Right lobe of liver (tissue), 6 donors: Measurements from ENCODE around the gene RPS28. TPM values are rescaled to one million over a fixed set of nuclear protein-coding genes. Genes with fewer than 3 reads are reported as not detected.
"Not testable (repeated sequence)": the region's sequence is repeated elsewhere in the genome, so short reads cannot be mapped to it uniquely, and the experiment has no call there.

Experiments
- ATAC-seq, 4 donors: fragments of 200-7000 bp; cut with Tn5 transposase; one replicate each; pipeline ENCODE4 v1.9.1; 2020; ENCODE audit warnings: mild to moderate bottlenecking in 4 of 4, moderate library complexity in 4 of 4
- DNase-seq, 3 donors: peaks; one replicate each; pipeline ENCODE4 v3.0.0-alpha.2; 2020
- H3K27ac ChIP-seq, 3 donors: fragments of 200-600 bp; one replicate each; pipeline ENCODE4 v1.8.0; 2022
- H3K27me3 ChIP-seq, 2 donors: fragments of 200-600 bp; one replicate each; pipeline ENCODE4 v1.8.0; 2022
- H3K36me3 ChIP-seq, 4 donors: fragments of 200-600 bp; sonication (generic) in 1 of 4; one replicate each; pipeline versions ENCODE4 v1.5.1 to v1.8.0; 2017 to 2022; ENCODE audit warnings: control low read depth in 1 of 4
- H3K4me1 ChIP-seq, 4 donors: fragments of 200-600 bp; sonication (generic) in 1 of 4; one replicate each; pipeline versions ENCODE4 v1.5.1 to v1.8.0; 2017 to 2022; ENCODE audit warnings: control low read depth in 1 of 4
- H3K4me3 ChIP-seq, 3 donors: fragments of 200-600 bp; one replicate each; pipeline ENCODE4 v1.8.0; 2022
- H3K9me3 ChIP-seq, 4 donors: fragments of 200-600 bp; sonication (generic) in 1 of 4; one replicate each; pipeline versions ENCODE4 v1.5.1 to v1.8.0; 2017 to 2022; ENCODE audit warnings: control low read depth in 1 of 4
- POLR2A ChIP-seq: fragments of 450-650 bp; IDR thresholded peaks from one replicate; pipeline ENCODE4 v1.6.1; 2017; ENCODE audit warnings: antibody characterized with exemption, mild to moderate bottlenecking
- WGBS: methylation state at CpG from one replicate; pipeline ENCODE4 v1.1.6; 2018; ENCODE audit warnings: low coverage, low lambda C conversion rate; ENCODE audit not compliant: insufficient coverage; ENCODE audit errors: missing lambda C conversion rate; 5-methylcytosine and 5-hydroxymethylcytosine counted together
- intact Hi-C, 2 donors: fragments of 100-400 bp; cut with DNase I; formaldehyde crosslinking; loops; one replicate each; pipeline versions ENCODE4 v1.11.2 to v1.14.1; 2022
- total RNA-seq, 6 experiments: library from RNA; depleted of rRNA in 2 of 6; stranded (reverse); fragments of >200 nt in 2 of 6; fragmentation: NEBNext Ultra II Directional in 3 of 6; extraction: Animal tissue kit (Norgen Biotek cat#: 25700) in 3 of 6; gene quantifications; one replicate each; pipeline versions ENCODE4 v1.1.0 to v1.2.4, GENCODE V29; 2016 to 2023
- TF ChIP-seq, protein P1 (sequence below), 4 donors: fragments of 200-600 bp in 3 of 4; fragments of 450-650 bp in 1 of 4; IDR thresholded peaks; one replicate each; pipeline versions ENCODE4 v1.5.1 to v1.8.0; 2016 to 2022; ENCODE audit warnings: antibody characterized with exemption in 4 of 4, mild to moderate bottlenecking in 2 of 4
- donor health status: DM: no; HTN: yes; CAD: no.
- donor health status: DM: no; HTN: no; CAD: no.
- donor health status: DM: no; HTN: no; CAD: no.
- donor health status: DM: no; HTN: yes; CAD: no.
- donor health status: DM: no; HTN: yes; CAD: no.

Gene RPS28
- total RNA-seq, 6 experiments from 2014 or later, result 147 to 669 (median 564) TPM

GRCh38 chr19:8316351-8317125 lies 4.8 kb upstream of the RPS28 start:
- Histone ChIP-seq H3K36me3 (peaks cover 0 to 17% (median 10%) of the 10 kb centered on the region in 4 donors), H3K9me3 (no peaks in the 10 kb centered on the region), H3K4me1 (peaks cover 0 to 15% (median 0%) of the 10 kb centered on the region in 4 donors), H3K27ac (no peak overlapping the region), H3K27me3 (no peaks in the 10 kb centered on the region), H3K4me3 (no peak overlapping the region)
- ATAC-seq (no peak), DNase-seq (no peak)
- TF ChIP-seq, protein P1, sequence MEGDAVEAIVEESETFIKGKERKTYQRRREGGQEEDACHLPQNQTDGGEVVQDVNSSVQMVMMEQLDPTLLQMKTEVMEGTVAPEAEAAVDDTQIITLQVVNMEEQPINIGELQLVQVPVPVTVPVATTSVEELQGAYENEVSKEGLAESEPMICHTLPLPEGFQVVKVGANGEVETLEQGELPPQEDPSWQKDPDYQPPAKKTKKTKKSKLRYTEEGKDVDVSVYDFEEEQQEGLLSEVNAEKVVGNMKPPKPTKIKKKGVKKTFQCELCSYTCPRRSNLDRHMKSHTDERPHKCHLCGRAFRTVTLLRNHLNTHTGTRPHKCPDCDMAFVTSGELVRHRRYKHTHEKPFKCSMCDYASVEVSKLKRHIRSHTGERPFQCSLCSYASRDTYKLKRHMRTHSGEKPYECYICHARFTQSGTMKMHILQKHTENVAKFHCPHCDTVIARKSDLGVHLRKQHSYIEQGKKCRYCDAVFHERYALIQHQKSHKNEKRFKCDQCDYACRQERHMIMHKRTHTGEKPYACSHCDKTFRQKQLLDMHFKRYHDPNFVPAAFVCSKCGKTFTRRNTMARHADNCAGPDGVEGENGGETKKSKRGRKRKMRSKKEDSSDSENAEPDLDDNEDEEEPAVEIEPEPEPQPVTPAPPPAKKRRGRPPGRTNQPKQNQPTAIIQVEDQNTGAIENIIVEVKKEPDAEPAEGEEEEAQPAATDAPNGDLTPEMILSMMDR (IDR thresholded peaks at IDR 0.05), result no peak
- no peak for TF ChIP-seq POLR2A
- 87% methylated on average over 5 of the region's 14 CpGs for WGBS
- intact Hi-C loops, result no loop called here

GRCh38 chr19:8318835-8319234 lies 2.5 kb upstream of the RPS28 start:
- WGBS, result 70% methylated on average over 9 of the region's 9 CpGs
- H3K27me3 ChIP-seq, H3K4me3 ChIP-seq, H3K27ac ChIP-seq, ATAC-seq, intact Hi-C loops, DNase-seq, H3K9me3 ChIP-seq: not testable (repeated sequence)
- peaks cover 5 to 29% (median 15%) of the 10 kb centered on the region in 4 donors for H3K36me3 ChIP-seq
- H3K4me1 ChIP-seq, result peaks cover 0 to 24% (median 6%) of the 10 kb centered on the region in 4 donors

DNA sequence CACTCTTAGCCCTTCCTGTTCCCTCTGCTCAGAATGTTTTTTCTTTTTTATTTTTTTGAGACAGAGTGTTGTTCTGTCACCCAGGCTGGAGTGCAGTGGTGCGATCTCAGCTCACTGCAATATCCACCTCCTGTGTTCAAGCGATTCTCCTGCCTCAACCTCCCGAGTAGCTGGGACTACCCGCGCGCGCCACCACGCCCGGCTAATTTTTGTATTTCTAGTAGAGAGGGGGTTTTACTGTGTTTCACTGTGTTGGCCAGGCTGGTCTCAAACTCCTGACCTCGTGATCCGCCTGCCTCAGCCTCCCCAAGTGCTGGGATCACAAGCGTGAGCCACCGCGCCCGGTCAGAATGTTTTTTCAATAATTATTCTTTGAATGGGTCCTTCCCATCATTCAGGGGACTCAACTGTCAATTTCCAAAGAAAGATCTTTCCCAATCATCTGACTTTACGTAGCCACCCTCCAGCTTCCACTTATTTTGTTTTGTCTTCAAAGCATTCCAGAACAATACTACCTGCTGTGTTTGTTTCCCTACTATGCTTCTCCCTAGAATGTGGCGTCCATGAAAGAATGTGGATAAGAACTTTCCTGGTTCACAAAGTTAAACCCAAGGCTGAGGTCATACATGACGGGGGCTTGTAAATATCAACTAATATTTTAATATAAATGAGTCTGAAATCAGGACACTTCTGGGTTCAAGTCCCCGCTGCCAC lies 1.3 kb upstream of the RPS28 start:
- 81% methylated on average over 17 of the region's 19 CpGs for WGBS
- peak overlapping the region in 1 of 3 donors; percentile 89 for H3K27ac ChIP-seq
- intact Hi-C loops, result loop anchor here in 1 of 2 donors (10.0 kb wide), 1 partner anchor 195 kb away; the partner anchor contains the start of gene ZNF414
- H3K36me3 ChIP-seq, result peaks cover 5 to 23% (median 13%) of the 10 kb centered on the region in 4 donors
- ATAC-seq (no peak), DNase-seq (no peak)
- TF ChIP-seq POLR2A, result no peak
- no peaks in the 10 kb centered on the region for H3K27me3 ChIP-seq
- peaks cover 0 to 30% (median 6%) of the 10 kb centered on the region in 4 donors for H3K4me1 ChIP-seq
- no peaks in the 10 kb centered on the region for H3K9me3 ChIP-seq
- peak overlapping the region; percentile 75 to 92 (median 88) for H3K4me3 ChIP-seq

- intact Hi-C loops, result loop anchor here in 1 of 2 donors (10.0 kb wide), 1 partner anchor 194 kb away; the partner anchor contains the start of gene ZNF414
- H3K27ac ChIP-seq, result peak overlapping the region; percentile 83 to 91 (median 89)
- H3K4me1 ChIP-seq, result peaks cover 0 to 31% (median 6%) of the 10 kb centered on the region in 4 donors
- peak overlapping the region; percentile 75 to 92 (median 88) for H3K4me3 ChIP-seq
- 0% methylated on average over 12 of the region's 16 CpGs for WGBS
- DNase-seq (no peak), ATAC-seq (peak in 3 of 4 donors; percentile 1 to 8 (median 2))
- no peaks in the 10 kb centered on the region for H3K27me3 ChIP-seq
- H3K9me3 ChIP-seq, result no peaks in the 10 kb centered on the region
- peaks cover under 1 to 18% (median 10%) of the 10 kb centered on the region in 4 donors for H3K36me3 ChIP-seq
- TF ChIP-seq, protein P1 (IDR thresholded peaks at IDR 0.05), result no peak
- TF ChIP-seq POLR2A, result no peak
Measured at GRCh38 chr19:8320564-8321066, 681 bp upstream of the RPS28 start.

GRCh38 chr19:8321986-8322637 lies 816 bp downstream of the RPS28 start:
- ATAC-seq, result no peak
- intact Hi-C loops, result loop anchor here in 1 of 2 donors (10.0 kb wide), 1 partner anchor 193 kb away; the partner anchor contains the start of gene ZNF414
- Histone ChIP-seq H3K4me3 (peak overlapping the region; percentile 75 to 92 (median 88)), H3K27me3 (no peaks in the 10 kb centered on the region), H3K36me3 (peaks cover 0 to 16% (median 7%) of the 10 kb centered on the region in 4 donors), H3K27ac (peak overlapping the region; percentile 75 to 91 (median 89)), H3K9me3 (no peaks in the 10 kb centered on the region), H3K4me1 (peaks cover 0 to 31% (median 6%) of the 10 kb centered on the region in 4 donors)
- no peak for DNase-seq
- 29% methylated on average over 22 of the region's 30 CpGs for WGBS
- TF ChIP-seq, protein P1 (IDR thresholded peaks at IDR 0.05), result no peak
- no peak for TF ChIP-seq POLR2A
